Psoas muscle (tissue), 8 donors: ENCODE results near the gene CPLX3. TPM values are rescaled to one million over a fixed set of nuclear protein-coding genes. Genes with fewer than 3 reads are reported as not detected.

Experiments
- ATAC-seq, 4 donors: fragments of 200-7000 bp; cut with Tn5 transposase; one replicate each; pipeline ENCODE4 v1.9.1; 2020; ENCODE audit warnings: moderate library complexity in 3 of 4, mild to moderate bottlenecking in 2 of 4
- DNase-seq, 2 donors: peaks; one replicate each; pipeline ENCODE4 v3.0.0-alpha.2; 2020
- H3K27ac ChIP-seq: fragments of 200-600 bp; one replicate; pipeline ENCODE4 v1.8.0; 2022
- H3K27me3 ChIP-seq, 3 donors: fragments of 200-600 bp in 1 of 3; one replicate each; pipeline versions ENCODE4 v1.6.1 to v1.8.0; 2013 to 2022; ENCODE audit warnings: low read length in 2 of 3, mild to moderate bottlenecking in 2 of 3, moderate library complexity in 1 of 3; ENCODE audit not compliant: insufficient read depth in 3 of 3
- H3K36me3 ChIP-seq, 2 donors: fragments of 200-600 bp in 1 of 2; one replicate each; pipeline versions ENCODE4 v1.6.1 to v1.8.0; 2013 to 2022; ENCODE audit warnings: low read depth in 1 of 2, mild to moderate bottlenecking in 1 of 2, moderate library complexity in 1 of 2; ENCODE audit not compliant: insufficient read depth in 1 of 2
- H3K4me1 ChIP-seq: fragments of 200-600 bp; one replicate; pipeline ENCODE4 v1.8.0; 2022
- H3K4me3 ChIP-seq: fragments of 200-600 bp; one replicate; pipeline ENCODE4 v1.8.0; 2022; ENCODE audit warnings: mild to moderate bottlenecking
- H3K9me3 ChIP-seq: fragments of 200-600 bp; one replicate; pipeline ENCODE4 v1.8.0; 2022
- WGBS, 3 donors: extraction: QIAGEN DNeasy Blood & Tissue Kit; methylation state at CpG; one replicate each; pipeline versions ENCODE4 v1.1.6 to v1.1.7; 2013; 5-methylcytosine and 5-hydroxymethylcytosine counted together
- intact Hi-C, 2 donors: fragments of 100-400 bp; cut with DNase I; formaldehyde crosslinking; loops; one replicate each; pipeline versions ENCODE4 v1.11.0 to v1.14.2; 2022
- polyA plus RNA-seq, 3 donors: library from polyadenylated mRNA; stranded (reverse); fragments of 200-250 nt; gene quantifications; one replicate each; pipeline ENCODE4 v1.2.3, GENCODE V29; 2013
- total RNA-seq, 4 donors: library from RNA; stranded (reverse); fragmentation: NEBNext Ultra II Directional in 2 of 4; extraction: Animal tissue kit (Norgen Biotek cat#: 25700) in 2 of 4; gene quantifications; one replicate each; pipeline versions ENCODE4 v1.2.1 to v1.2.4, GENCODE V29; 2021 to 2023
- TF ChIP-seq, protein P1 (sequence below): fragments of 200-600 bp; IDR thresholded peaks from one replicate; pipeline ENCODE4 v1.8.0; 2022; ENCODE audit warnings: antibody characterized with exemption
- donor health status: healthy with polysubstance abuse.
- donor health status: DM: no; HTN: no; CAD: no; lungs with moderate emphysema.
- donor health status: Bipolar disorder and iron deficiency.
- donor health status: healthy.
- donor health status: DM: yes; HTN: yes; CAD: no.
- donor health status: DM: no; HTN: no; CAD: no.
- donor health status: DM: no; HTN: no; CAD: no.
- donor health status: DM: yes; HTN: yes; CAD: no.

Gene CPLX3
- total and polyA plus RNA-seq, 7 donors, result 0.03 to 0.19 (median 0.04) TPM; not detected in 4

DNA sequence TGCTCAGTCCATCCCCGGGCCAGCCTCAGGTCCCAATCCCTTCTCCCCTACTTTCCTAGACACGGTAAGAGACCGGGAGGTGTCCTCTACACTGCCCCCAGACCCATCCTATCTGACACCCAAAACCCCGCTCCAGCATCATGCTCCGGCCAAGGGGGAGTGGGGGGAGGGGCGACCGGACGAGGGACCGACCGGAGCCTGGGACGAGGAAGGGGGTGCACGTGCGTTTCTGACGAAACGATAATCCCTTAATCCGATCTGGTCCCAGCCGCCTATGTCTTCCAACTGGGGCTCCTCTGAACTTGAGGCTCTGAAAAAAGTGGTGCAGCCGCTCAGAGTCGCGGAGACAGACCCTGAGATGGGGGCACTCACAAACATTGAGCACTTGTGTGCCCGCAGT is 494 bp downstream of the CPLX3 start:
- H3K27me3 ChIP-seq, result peaks cover 0 to 10% (median 1%) of the 10 kb centered on the region in 3 donors
- peaks cover 13% of the 10 kb centered on the region for H3K4me1 ChIP-seq
- H3K27ac ChIP-seq, result no peak overlapping the region
- intact Hi-C loops, result no loop called here
- DNase-seq (no peak), ATAC-seq (no peak)
- H3K36me3 ChIP-seq, result no peaks in the 10 kb centered on the region
- 9 to 15% (median 14%) methylated on average over 21 of the region's 21 CpGs for WGBS, 3 donors
- H3K9me3 ChIP-seq, result no peaks in the 10 kb centered on the region
- no peak overlapping the region for H3K4me3 ChIP-seq
- TF ChIP-seq, protein P1, sequence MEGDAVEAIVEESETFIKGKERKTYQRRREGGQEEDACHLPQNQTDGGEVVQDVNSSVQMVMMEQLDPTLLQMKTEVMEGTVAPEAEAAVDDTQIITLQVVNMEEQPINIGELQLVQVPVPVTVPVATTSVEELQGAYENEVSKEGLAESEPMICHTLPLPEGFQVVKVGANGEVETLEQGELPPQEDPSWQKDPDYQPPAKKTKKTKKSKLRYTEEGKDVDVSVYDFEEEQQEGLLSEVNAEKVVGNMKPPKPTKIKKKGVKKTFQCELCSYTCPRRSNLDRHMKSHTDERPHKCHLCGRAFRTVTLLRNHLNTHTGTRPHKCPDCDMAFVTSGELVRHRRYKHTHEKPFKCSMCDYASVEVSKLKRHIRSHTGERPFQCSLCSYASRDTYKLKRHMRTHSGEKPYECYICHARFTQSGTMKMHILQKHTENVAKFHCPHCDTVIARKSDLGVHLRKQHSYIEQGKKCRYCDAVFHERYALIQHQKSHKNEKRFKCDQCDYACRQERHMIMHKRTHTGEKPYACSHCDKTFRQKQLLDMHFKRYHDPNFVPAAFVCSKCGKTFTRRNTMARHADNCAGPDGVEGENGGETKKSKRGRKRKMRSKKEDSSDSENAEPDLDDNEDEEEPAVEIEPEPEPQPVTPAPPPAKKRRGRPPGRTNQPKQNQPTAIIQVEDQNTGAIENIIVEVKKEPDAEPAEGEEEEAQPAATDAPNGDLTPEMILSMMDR, result no peak

DNA sequence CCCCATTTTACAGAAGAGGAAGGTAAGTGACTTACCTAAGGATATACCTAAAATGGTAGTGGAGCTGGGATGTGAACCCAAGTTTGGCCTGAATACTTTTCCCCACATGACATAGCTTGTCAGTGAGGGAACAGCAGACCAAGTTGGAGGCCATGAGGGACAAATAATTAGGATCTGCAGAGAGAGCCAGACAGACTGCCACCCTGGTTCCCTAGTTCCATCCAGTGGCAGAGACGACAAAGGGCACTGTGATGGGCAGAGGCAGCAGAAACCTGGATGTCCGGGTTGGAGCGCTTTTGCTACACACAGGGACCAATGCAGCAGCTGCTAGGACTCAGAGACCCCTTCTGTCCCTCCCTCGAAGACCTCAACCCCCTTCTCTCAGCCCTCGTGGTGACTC is 1.2 kb downstream of the CPLX3 start:
- ATAC-seq (no peak), DNase-seq (no peak)
- 45 to 56% (median 51%) methylated on average over 5 of the region's 5 CpGs for WGBS, 3 donors
- TF ChIP-seq, protein P1, result no peak
- intact Hi-C loops, result no loop called here
- Histone ChIP-seq H3K4me3 (no peak overlapping the region), H3K4me1 (peaks cover 17% of the 10 kb centered on the region), H3K36me3 (no peaks in the 10 kb centered on the region), H3K9me3 (no peaks in the 10 kb centered on the region), H3K27ac (no peak overlapping the region), H3K27me3 (peaks cover 0 to 10% (median 1%) of the 10 kb centered on the region in 3 donors)

DNA sequence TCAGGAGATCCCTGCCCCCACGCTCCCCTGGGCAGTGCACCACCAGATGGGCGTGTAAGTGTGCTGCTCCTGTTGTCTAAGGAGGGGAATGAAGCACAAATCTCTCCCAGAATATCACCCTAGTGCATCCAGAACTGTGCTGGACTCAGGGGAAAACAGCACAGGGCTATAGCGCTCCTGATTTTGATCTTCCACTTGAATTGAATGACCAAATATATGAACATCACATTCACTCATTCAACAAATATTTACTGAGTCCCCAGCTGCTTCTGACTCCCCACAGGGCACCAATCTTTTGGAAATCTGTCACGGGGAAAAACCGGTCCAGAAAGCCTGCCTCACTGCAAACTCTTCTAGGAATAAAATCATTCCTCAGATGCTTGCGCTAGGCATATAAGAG is 2.4 kb downstream of the CPLX3 start:
- no peaks in the 10 kb centered on the region for H3K9me3 ChIP-seq
- intact Hi-C loops, result no loop called here
- DNase-seq, result no peak
- H3K4me1 ChIP-seq, result peaks cover 17% of the 10 kb centered on the region
- no peak overlapping the region for H3K4me3 ChIP-seq
- no peak overlapping the region for H3K27ac ChIP-seq
- no peaks in the 10 kb centered on the region for H3K36me3 ChIP-seq
- H3K27me3 ChIP-seq, result peaks cover 0 to 10% (median 1%) of the 10 kb centered on the region in 3 donors
- TF ChIP-seq, protein P1, result no peak
- no peak for ATAC-seq
- 58 to 70% (median 64%) methylated on average over 6 of the region's 6 CpGs for WGBS, 3 donors

DNA sequence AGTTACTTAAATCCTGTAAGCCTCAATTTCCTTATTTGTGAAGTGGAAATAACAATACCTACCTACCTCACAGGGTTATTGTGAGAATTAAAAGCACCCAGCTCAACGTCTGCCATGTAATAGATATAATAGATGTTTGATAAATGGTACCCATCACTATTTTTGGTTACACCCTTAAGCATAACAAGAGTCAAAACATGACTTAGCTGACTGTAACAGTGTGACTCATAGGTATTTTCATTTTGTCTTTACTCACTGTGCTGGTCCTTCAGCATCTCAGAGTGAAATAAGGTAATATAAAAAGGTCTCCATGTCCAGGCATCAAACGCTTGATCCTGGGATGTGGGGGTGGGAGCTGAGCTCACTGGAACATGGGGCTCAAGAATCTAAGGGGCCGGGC is 3.1 kb downstream of the CPLX3 start:
- peaks cover 17% of the 10 kb centered on the region for H3K4me1 ChIP-seq
- no peaks in the 10 kb centered on the region for H3K36me3 ChIP-seq
- ATAC-seq (no peak), DNase-seq (no peak)
- intact Hi-C loops, result no loop called here
- no peak overlapping the region for H3K4me3 ChIP-seq
- TF ChIP-seq, protein P1, result no peak
- no peaks in the 10 kb centered on the region for H3K9me3 ChIP-seq
- WGBS, 3 donors, result 66 to 75% (median 71%) methylated on average over 3 of the region's 3 CpGs
- H3K27me3 ChIP-seq, result peaks cover 0 to 10% (median 1%) of the 10 kb centered on the region in 3 donors
- H3K27ac ChIP-seq, result no peak overlapping the region

DNA sequence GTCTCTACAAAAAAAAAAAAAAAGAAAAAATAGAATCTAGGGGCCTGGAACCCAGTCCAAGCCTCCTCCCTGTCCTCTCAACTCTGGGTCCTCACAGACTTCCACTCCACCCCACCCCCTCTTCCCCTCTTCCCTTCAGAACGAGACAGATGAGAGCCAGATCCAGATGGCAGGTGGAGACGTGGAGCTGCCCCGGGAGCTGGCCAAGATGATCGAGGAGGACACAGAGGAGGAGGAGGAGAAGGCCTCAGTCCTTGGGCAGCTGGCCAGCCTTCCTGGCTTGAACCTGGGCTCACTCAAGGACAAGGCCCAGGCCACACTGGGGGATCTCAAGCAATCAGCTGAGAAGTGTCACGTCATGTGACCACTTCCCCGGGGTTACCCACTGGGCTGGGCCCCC is 3.6 kb downstream of the CPLX3 start:
- WGBS, 3 donors, result 26 to 57% (median 39%) methylated on average over 4 to 6 of the region's 6 CpGs
- intact Hi-C loops, result no loop called here
- H3K9me3 ChIP-seq, result no peaks in the 10 kb centered on the region

More for the DNA sequence above, 3.6 kb downstream of the CPLX3 start:
- DNase-seq (no peak), ATAC-seq (no peak)
- no peak overlapping the region for H3K27ac ChIP-seq
- TF ChIP-seq, protein P1, result no peak
- peaks cover 17% of the 10 kb centered on the region for H3K4me1 ChIP-seq
- H3K27me3 ChIP-seq, result peaks cover 0 to 10% (median 1%) of the 10 kb centered on the region in 3 donors
- no peaks in the 10 kb centered on the region for H3K36me3 ChIP-seq
- no peak overlapping the region for H3K4me3 ChIP-seq
